Neural cell (in vitro differentiated cells): ENCODE results near the gene BLMH.

ENCODE experiments used
- MXI1 ChIP-seq: fragments of 450-650 bp; conservative IDR thresholded peaks from 2 replicates; pipeline ENCODE4 v1.6.1; 2014; ENCODE audit warnings: antibody characterized with exemption, mild to moderate bottlenecking; ENCODE audit not compliant: poor library complexity, severe bottlenecking
- POLR2AphosphoS5 ChIP-seq: IDR thresholded peaks from 2 replicates; pipeline ENCODE4 v1.6.1; 2012
- RAD21 ChIP-seq: fragments of 450-650 bp; conservative IDR thresholded peaks from 2 replicates; pipeline ENCODE4 v1.6.1; 2014; ENCODE audit warnings: antibody characterized with exemption, mild to moderate bottlenecking, moderate library complexity
- SMC3 ChIP-seq: fragments of 450-650 bp; conservative IDR thresholded peaks from 2 replicates; pipeline ENCODE4 v1.6.1; 2014; ENCODE audit warnings: antibody characterized with exemption, mild to moderate bottlenecking, moderate library complexity; ENCODE audit not compliant: poor library complexity
- TAF1 ChIP-seq: IDR thresholded peaks from 2 replicates; pipeline ENCODE4 v1.6.1; 2012; ENCODE audit warnings: low read depth
- TF ChIP-seq, protein P1 (sequence below): fragments of 450-650 bp; IDR thresholded peaks from 2 replicates; pipeline ENCODE4 v1.5.1; 2014; ENCODE audit warnings: antibody characterized with exemption, mild to moderate bottlenecking, moderate library complexity; ENCODE audit not compliant: poor library complexity, severe bottlenecking
- TF ChIP-seq, protein P2 (sequence below): IDR thresholded peaks from 2 replicates; pipeline ENCODE4 v1.6.1; 2012; ENCODE audit warnings: borderline replicate concordance

DNA sequence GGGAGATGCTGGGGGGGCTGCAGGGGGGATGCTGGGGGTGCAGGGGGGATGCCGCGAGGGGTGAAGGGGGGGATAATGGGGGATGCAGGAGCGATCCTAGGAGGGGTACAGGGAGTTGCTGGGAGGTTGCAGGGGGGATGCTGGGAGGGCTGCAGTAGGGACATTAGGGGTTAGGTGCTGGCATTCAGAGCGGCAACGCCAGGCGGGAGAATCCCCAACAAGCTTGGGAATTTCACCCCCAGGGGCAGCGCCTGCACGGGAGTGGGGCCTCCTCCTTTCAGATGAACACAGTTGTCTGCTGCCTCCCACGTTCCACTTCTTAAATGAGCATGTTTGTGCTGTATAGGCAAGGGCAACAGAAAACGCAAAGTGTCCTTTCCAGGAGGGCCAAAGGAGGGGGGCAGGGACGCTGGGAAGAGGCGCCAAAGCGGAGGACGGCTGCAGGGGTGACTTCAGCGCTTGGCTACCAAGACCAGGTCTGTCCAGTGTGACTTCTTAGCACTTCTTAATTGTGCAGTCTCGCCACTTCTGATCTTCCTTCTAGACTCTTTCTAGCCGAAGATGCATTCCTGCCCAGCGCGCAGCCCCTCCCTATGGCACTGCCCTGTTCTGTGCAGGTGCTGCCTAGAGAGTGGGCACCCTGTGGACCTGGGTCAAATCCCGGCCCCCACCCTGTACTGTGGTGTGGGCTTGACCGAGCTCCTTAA is 54.3 kb downstream of the BLMH start:
- TF ChIP-seq RAD21 (no peak), SMC3 (no peak), POLR2AphosphoS5 (no peak), TAF1 (no peak), MXI1 (no peak)
- TF ChIP-seq, protein P1, sequence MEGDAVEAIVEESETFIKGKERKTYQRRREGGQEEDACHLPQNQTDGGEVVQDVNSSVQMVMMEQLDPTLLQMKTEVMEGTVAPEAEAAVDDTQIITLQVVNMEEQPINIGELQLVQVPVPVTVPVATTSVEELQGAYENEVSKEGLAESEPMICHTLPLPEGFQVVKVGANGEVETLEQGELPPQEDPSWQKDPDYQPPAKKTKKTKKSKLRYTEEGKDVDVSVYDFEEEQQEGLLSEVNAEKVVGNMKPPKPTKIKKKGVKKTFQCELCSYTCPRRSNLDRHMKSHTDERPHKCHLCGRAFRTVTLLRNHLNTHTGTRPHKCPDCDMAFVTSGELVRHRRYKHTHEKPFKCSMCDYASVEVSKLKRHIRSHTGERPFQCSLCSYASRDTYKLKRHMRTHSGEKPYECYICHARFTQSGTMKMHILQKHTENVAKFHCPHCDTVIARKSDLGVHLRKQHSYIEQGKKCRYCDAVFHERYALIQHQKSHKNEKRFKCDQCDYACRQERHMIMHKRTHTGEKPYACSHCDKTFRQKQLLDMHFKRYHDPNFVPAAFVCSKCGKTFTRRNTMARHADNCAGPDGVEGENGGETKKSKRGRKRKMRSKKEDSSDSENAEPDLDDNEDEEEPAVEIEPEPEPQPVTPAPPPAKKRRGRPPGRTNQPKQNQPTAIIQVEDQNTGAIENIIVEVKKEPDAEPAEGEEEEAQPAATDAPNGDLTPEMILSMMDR = no peak
- TF ChIP-seq, protein P2, sequence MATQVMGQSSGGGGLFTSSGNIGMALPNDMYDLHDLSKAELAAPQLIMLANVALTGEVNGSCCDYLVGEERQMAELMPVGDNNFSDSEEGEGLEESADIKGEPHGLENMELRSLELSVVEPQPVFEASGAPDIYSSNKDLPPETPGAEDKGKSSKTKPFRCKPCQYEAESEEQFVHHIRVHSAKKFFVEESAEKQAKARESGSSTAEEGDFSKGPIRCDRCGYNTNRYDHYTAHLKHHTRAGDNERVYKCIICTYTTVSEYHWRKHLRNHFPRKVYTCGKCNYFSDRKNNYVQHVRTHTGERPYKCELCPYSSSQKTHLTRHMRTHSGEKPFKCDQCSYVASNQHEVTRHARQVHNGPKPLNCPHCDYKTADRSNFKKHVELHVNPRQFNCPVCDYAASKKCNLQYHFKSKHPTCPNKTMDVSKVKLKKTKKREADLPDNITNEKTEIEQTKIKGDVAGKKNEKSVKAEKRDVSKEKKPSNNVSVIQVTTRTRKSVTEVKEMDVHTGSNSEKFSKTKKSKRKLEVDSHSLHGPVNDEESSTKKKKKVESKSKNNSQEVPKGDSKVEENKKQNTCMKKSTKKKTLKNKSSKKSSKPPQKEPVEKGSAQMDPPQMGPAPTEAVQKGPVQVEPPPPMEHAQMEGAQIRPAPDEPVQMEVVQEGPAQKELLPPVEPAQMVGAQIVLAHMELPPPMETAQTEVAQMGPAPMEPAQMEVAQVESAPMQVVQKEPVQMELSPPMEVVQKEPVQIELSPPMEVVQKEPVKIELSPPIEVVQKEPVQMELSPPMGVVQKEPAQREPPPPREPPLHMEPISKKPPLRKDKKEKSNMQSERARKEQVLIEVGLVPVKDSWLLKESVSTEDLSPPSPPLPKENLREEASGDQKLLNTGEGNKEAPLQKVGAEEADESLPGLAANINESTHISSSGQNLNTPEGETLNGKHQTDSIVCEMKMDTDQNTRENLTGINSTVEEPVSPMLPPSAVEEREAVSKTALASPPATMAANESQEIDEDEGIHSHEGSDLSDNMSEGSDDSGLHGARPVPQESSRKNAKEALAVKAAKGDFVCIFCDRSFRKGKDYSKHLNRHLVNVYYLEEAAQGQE = no peak
